H1 (cell line): ENCODE measurements around the gene MINDY3. TPM values are rescaled to one million over a fixed set of nuclear protein-coding genes. Genes with fewer than 3 reads are reported as not detected.

Source experiments
- CTCF ChIA-PET: fragments of 300-600 bp; sonication (Branson Sonifier 250); formaldehyde crosslinking; loops from one replicate; lab custom pipeline; 2021; ENCODE audit not compliant: partially characterized antibody; lab: Charles Lee
- POLR2A ChIA-PET: fragments of 300-600 bp; sonication (Branson Sonifier 250); formaldehyde crosslinking; loops from one replicate; lab custom pipeline; 2021; ENCODE audit warnings: inconsistent platforms; ENCODE audit not compliant: partially characterized antibody; lab: Charles Lee
- DNase-seq, 2 experiments: peaks; one replicate each; pipeline versions ENCODE4 v3.0.0 to v3.0.0-alpha.2; 2010 to 2022; ENCODE audit warnings: low spot score in 2 of 2, low read depth in 1 of 2, mixed read lengths in 1 of 2
- FAIRE-seq: peaks from 2 replicates; lab custom pipeline; 2011; peaks lifted over from hg19 to GRCh38; lab: Jason Lieb, UNC
- H2AFZ ChIP-seq: 2 replicates; pipeline ENCODE4 v1.8.1; 2012; ENCODE audit warnings: low read length, inconsistent platforms
- H2AK5ac ChIP-seq: 2 replicates; pipeline ENCODE4 v1.6.1; 2013; ENCODE audit warnings: low read depth, low read length
- H2BK120ac ChIP-seq: replicated peaks from 2 replicates; pipeline ENCODE3; 2013; ENCODE audit warnings: low read depth, low read length, inconsistent platforms
- H2BK12ac ChIP-seq: 2 replicates; pipeline ENCODE4 v1.6.1; 2013; ENCODE audit warnings: low read depth, low read length
- H2BK15ac ChIP-seq: 2 replicates; pipeline ENCODE4 v1.6.1; 2013; ENCODE audit warnings: low read length
- H2BK20ac ChIP-seq: 2 replicates; pipeline ENCODE4 v1.6.1; 2013; ENCODE audit warnings: low read length
- H2BK5ac ChIP-seq: 2 replicates; pipeline ENCODE4 v1.6.1; 2013; ENCODE audit warnings: low read depth, low read length
- H3K14ac ChIP-seq: 2 replicates; pipeline ENCODE4 v1.6.1; 2013; ENCODE audit warnings: inconsistent platforms; ENCODE audit not compliant: insufficient read length
- H3K18ac ChIP-seq: 2 replicates; pipeline ENCODE4 v1.6.1; 2013; ENCODE audit warnings: low read length; ENCODE audit errors: extremely low read depth
- H3K23ac ChIP-seq: 2 replicates; pipeline ENCODE4 v1.6.1; 2013; ENCODE audit warnings: inconsistent platforms; ENCODE audit not compliant: insufficient read length
- H3K23me2 ChIP-seq: 2 replicates; pipeline ENCODE4 v1.6.1; 2013; ENCODE audit warnings: low read depth, low read length
- H3K27ac ChIP-seq: 2 replicates; pipeline ENCODE4 v1.6.1; 2011; ENCODE audit warnings: low read depth, low read length, inconsistent platforms
- H3K27me3 ChIP-seq, 4 experiments: replicated peaks in 1 of 4; 1 replicate in 1 of 4; 2 replicates in 3 of 4; pipeline versions ENCODE4 v1.6.1 to v1.8.1; 2011 to 2013; ENCODE audit warnings: low read length in 3 of 4, mild to moderate bottlenecking in 3 of 4, inconsistent platforms in 2 of 4, mixed read lengths in 2 of 4, moderate library complexity in 1 of 4; ENCODE audit not compliant: control insufficient read depth in 3 of 4, insufficient read depth in 3 of 4; ENCODE audit errors: extremely low read depth in 1 of 4
- H3K36me3 ChIP-seq, 4 experiments: 2 replicates each; pipeline versions ENCODE4 v1.6.1 to v1.8.1; 2011 to 2013; ENCODE audit warnings: mild to moderate bottlenecking in 4 of 4, low read length in 3 of 4, moderate library complexity in 2 of 4, control low read depth in 1 of 4, inconsistent platforms in 1 of 4; ENCODE audit not compliant: insufficient read depth in 4 of 4, control insufficient read depth in 2 of 4
- H3K4ac ChIP-seq: replicated peaks from 2 replicates; pipeline ENCODE3; 2013; ENCODE audit warnings: low read length, low read depth, mixed read lengths, inconsistent platforms; ENCODE audit not compliant: insufficient read length
- H3K4me1 ChIP-seq, 4 experiments: replicated peaks in 1 of 4; 1 replicate in 1 of 4; 2 replicates in 3 of 4; pipeline versions ENCODE4 v1.6.1 to v1.8.1; 2011 to 2013; ENCODE audit warnings: low read length in 3 of 4, inconsistent platforms in 2 of 4, mixed read lengths in 1 of 4; ENCODE audit not compliant: insufficient read depth in 4 of 4, control insufficient read depth in 3 of 4
- H3K4me2 ChIP-seq, 2 experiments: 2 replicates each; pipeline versions ENCODE4 v1.6.1 to v1.8.1; 2011 to 2013; ENCODE audit warnings: low read depth in 2 of 2, low read length in 2 of 2, control low read depth in 1 of 2, inconsistent platforms in 1 of 2, mild to moderate bottlenecking in 1 of 2; ENCODE audit not compliant: insufficient read depth in 1 of 2
- H3K4me3 ChIP-seq, 4 experiments: fragments of 200-600, 300-600 bp in 1 of 4; sonication (generic), shearing (Covaris generic), sonication (Bioruptor Twin) in 1 of 4; 2 replicates each; pipeline versions ENCODE4 v1.5.1 to v1.8.1; 2011 to 2016; ENCODE audit warnings: low read length in 4 of 4, low read depth in 3 of 4, control low read depth in 2 of 4, inconsistent platforms in 2 of 4, mild to moderate bottlenecking in 2 of 4, mixed read lengths in 1 of 4, moderate library complexity in 1 of 4; ENCODE audit not compliant: insufficient read depth in 2 of 4; ENCODE audit errors: extremely low read depth in 1 of 4
- H3K56ac ChIP-seq: replicated peaks from 2 replicates; pipeline ENCODE3; 2013; ENCODE audit warnings: low read depth, mild to moderate bottlenecking, mixed read lengths, low read length, inconsistent platforms; ENCODE audit not compliant: insufficient read length
- H3K79me1 ChIP-seq: 2 replicates; pipeline ENCODE4 v1.6.1; 2013; ENCODE audit warnings: low read depth, low read length, control low read depth
- H3K79me2 ChIP-seq, 2 experiments: 2 replicates each; pipeline versions ENCODE4 v1.6.1 to v1.8.1; 2012 to 2013; ENCODE audit warnings: low read length in 2 of 2, mild to moderate bottlenecking in 2 of 2, inconsistent platforms in 1 of 2; ENCODE audit not compliant: insufficient read depth in 2 of 2, control insufficient read depth in 1 of 2
- H3K9ac ChIP-seq, 4 experiments: replicated peaks in 1 of 4; 1 replicate in 1 of 4; 2 replicates in 3 of 4; pipeline versions ENCODE4 v1.6.1 to v1.8.1; 2011 to 2013; ENCODE audit warnings: low read depth in 3 of 4, low read length in 3 of 4, control low read depth in 2 of 4, mild to moderate bottlenecking in 2 of 4, moderate library complexity in 2 of 4, inconsistent platforms in 1 of 4; ENCODE audit errors: extremely low read depth in 1 of 4
- H3K9me3 ChIP-seq, 2 experiments: 2 replicates each; pipeline versions ENCODE4 v1.6.1 to v1.8.1; 2012 to 2013; ENCODE audit warnings: mild to moderate bottlenecking in 2 of 2, moderate library complexity in 2 of 2, control low read depth in 1 of 2, inconsistent platforms in 1 of 2, low read depth in 1 of 2, low read length in 1 of 2, mixed read lengths in 1 of 2; ENCODE audit not compliant: insufficient read depth in 2 of 2
- H4K20me1 ChIP-seq, 2 experiments: replicated peaks in 1 of 2; 2 replicates each; pipeline versions ENCODE3 to v1.8.1; 2011 to 2013; ENCODE audit warnings: inconsistent platforms in 2 of 2, low read length in 2 of 2, mild to moderate bottlenecking in 1 of 2; ENCODE audit not compliant: insufficient read depth in 2 of 2, control insufficient read depth in 1 of 2
- H4K5ac ChIP-seq: 2 replicates; pipeline ENCODE4 v1.6.1; 2013; ENCODE audit warnings: low read length, low read depth, mixed read lengths, inconsistent platforms; ENCODE audit not compliant: insufficient read length
- H4K8ac ChIP-seq: 2 replicates; pipeline ENCODE4 v1.8.0; 2013; ENCODE audit warnings: mild to moderate bottlenecking, moderate library complexity, low read length, inconsistent platforms; ENCODE audit not compliant: insufficient read depth; ENCODE audit errors: extremely low read depth
- H4K91ac ChIP-seq: replicated peaks from 2 replicates; pipeline ENCODE3; 2013; ENCODE audit warnings: low read length, mixed read lengths, inconsistent platforms; ENCODE audit not compliant: insufficient read length
- GABPA ChIP-seq: IDR thresholded peaks from 2 replicates; pipeline ENCODE4 v1.6.1; 2011; ENCODE audit warnings: mild to moderate bottlenecking, low read length, moderate library complexity, borderline replicate concordance; ENCODE audit not compliant: insufficient read depth
- MAFK ChIP-seq: IDR thresholded peaks from 2 replicates; pipeline ENCODE4 v1.6.1; 2012; ENCODE audit warnings: low read depth, mild to moderate bottlenecking, improper control_type of control experiment, low read length
- RBBP5 ChIP-seq: IDR thresholded peaks from 2 replicates; pipeline ENCODE4 v1.7.1; 2012; ENCODE audit warnings: low read depth, mild to moderate bottlenecking, inconsistent platforms, low read length, moderate library complexity, borderline replicate concordance
- SIN3A ChIP-seq, 2 experiments: IDR thresholded peaks in 1 of 2; conservative IDR thresholded peaks in 1 of 2; 2 replicates each; pipeline ENCODE4 v1.6.1; 2011 to 2012; ENCODE audit warnings: low read length in 2 of 2, improper control_type of control experiment in 1 of 2, low read depth in 1 of 2, mild to moderate bottlenecking in 1 of 2
- SIRT6 ChIP-seq: IDR thresholded peaks from one replicate; pipeline ENCODE4 v1.7.1; 2012; ENCODE audit warnings: low read length, inconsistent platforms
- WGBS, 2 experiments: shearing (Covaris generic) in 1 of 2; methylation state at CpG; one replicate each; pipeline versions ENCODE4 v1.1.6 to v1.1.7; 2013 to 2015; ENCODE audit warnings: low lambda C conversion rate in 2 of 2, mixed read lengths in 2 of 2, inconsistent platforms in 1 of 2, low coverage in 1 of 2, missing lambda C conversion rate in 1 of 2; ENCODE audit not compliant: insufficient replicate concordance in 2 of 2, insufficient coverage in 1 of 2, insufficient read length in 1 of 2; ENCODE audit errors: extremely low coverage in 1 of 2, missing lambda C conversion rate in 1 of 2; 5-methylcytosine and 5-hydroxymethylcytosine counted together
- polyA plus RNA-seq, 7 experiments: library from polyadenylated mRNA; depleted of rRNA in 3 of 7; stranded (reverse) in 5 of 7; unstranded in 2 of 7; fragments of >200 nt in 5 of 7; fragments of 200-250 nt in 2 of 7; gene quantifications; 1 replicate in 5 of 7; 2 replicates in 1 of 7; 4 replicates in 1 of 7; pipeline versions ENCODE4 v1.2.1 to v1.2.3, GENCODE V29; 2011 to 2013; ENCODE audit warnings: missing spikeins in 2 of 7, mixed read lengths in 2 of 7
- total RNA-seq: library from RNA; stranded (reverse); fragmentation: NEBNext Ultra II Directional; extraction: Animal tissue kit (Norgen Biotek cat#: 25700); gene quantifications from 2 replicates; pipeline ENCODE4 v1.2.1, GENCODE V29; 2021

Gene MINDY3
- total and polyA plus RNA-seq, 2 of the 8 experiments (the other 6 are each of a cell fraction or from before 2014, with no cell fraction given): 4.6 to 13.6 TPM

DNA sequence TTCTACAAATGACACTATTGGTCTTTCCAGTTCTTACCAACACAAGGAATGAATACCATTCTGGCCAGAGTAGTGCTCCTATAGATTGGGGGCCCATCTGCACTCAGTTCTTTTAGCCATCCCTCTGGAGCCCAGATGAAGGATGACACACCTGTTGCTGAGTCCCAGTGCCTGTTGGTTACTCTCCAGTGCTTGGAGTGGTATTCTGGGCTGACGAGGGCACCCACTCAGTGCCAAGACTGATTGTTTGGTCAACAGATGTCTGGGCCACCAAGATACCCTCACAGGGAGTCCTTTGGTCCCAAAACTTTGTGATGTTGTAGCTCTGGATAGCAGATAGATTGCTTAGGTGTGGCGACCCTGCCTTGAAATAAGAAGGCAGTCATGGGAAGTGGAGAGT is 116.9 kb downstream of the MINDY3 start:
- Histone ChIP-seq H3K27me3 (no peaks in the 10 kb centered on the region), H3K4me1 (no peaks in the 10 kb centered on the region), H4K8ac (no peak overlapping the region), H4K5ac (no peak overlapping the region), H3K4me3 (no peak overlapping the region), H3K4me2 (no peak overlapping the region), H2BK15ac (no peak overlapping the region), H4K91ac (no peak overlapping the region), H2AFZ (no peak overlapping the region), H2AK5ac (no peak overlapping the region), H2BK12ac (no peak overlapping the region), H2BK120ac (no peak overlapping the region), H3K14ac (no peak overlapping the region), H3K23ac (no peak overlapping the region), H3K9ac (no peak overlapping the region), H3K27ac (no peak overlapping the region), H3K36me3 (no peaks in the 10 kb centered on the region), H3K9me3 (no peaks in the 10 kb centered on the region), H2BK20ac (no peak overlapping the region), H3K18ac (no peak overlapping the region), H4K20me1 (no peaks in the 10 kb centered on the region), H3K79me2 (no peaks in the 10 kb centered on the region), H2BK5ac (no peak overlapping the region), H3K79me1 (no peaks in the 10 kb centered on the region), H3K4ac (no peak overlapping the region), H3K23me2 (no peaks in the 10 kb centered on the region), H3K56ac (no peak overlapping the region)
- DNase-seq: no peak
- ChIA-PET POLR2A (no interaction called here), CTCF (interaction anchor here (0.6 to 1.8 kb wide), 4 partner anchors 24 to 315 kb away, joined by 3 to 8 read pairs (median 6); partner anchors contain the start of gene ITGA8)
- TF ChIP-seq MAFK (no peak), RBBP5 (no peak), SIRT6 (no peak), SIN3A (conservative IDR thresholded peaks at IDR 0.05 in 1 of 2, IDR thresholded peaks at IDR 0.05 in 1 of 2; ENCODE audit: low read depth in 1 of 2, low read length in 2 of 2) (no peak), GABPA (no peak)
- 88% methylated on average over 2 of the region's 2 CpGs; no CpG with 5 or more reads in 1 of the 2 experiments for WGBS, 2 experiments
- FAIRE-seq: no peak
